HepG2 (cell line): ENCODE data around the gene SLC6A17. TPM values are rescaled to one million over a fixed set of nuclear protein-coding genes. Genes with fewer than 3 reads are reported as not detected.
A peak's percentile ranks its signal among the peaks of the same experiment; 100 is the strongest.

ENCODE experiments used
- AHR ChIP-seq: IDR thresholded peaks from 2 replicates; pipeline ENCODE4 v1.6.1; 2018; ENCODE audit warnings: missing genetic modification reagents, missing compliant biosample characterization
- EED ChIP-seq: sonication (generic); formaldehyde crosslinking; IDR thresholded peaks from 2 replicates; pipeline ENCODE4 v1.5.0; 2020; ENCODE audit warnings: mild to moderate bottlenecking, missing genetic modification reagents
- EP300 ChIP-seq, 3 experiments: sonication (generic) in 1 of 3; formaldehyde crosslinking in 1 of 3; IDR thresholded peaks; 2 replicates each; pipeline versions ENCODE4 v1.5.1 to v1.6.1; 2011 to 2020; ENCODE audit warnings: low read depth in 2 of 3, low read length in 2 of 3, borderline replicate concordance in 1 of 3, improper control_type of control experiment in 1 of 3, mild to moderate bottlenecking in 1 of 3, missing genetic modification reagents in 1 of 3, moderate library complexity in 1 of 3
- FLYWCH1 ChIP-seq: sonication (generic); formaldehyde crosslinking; IDR thresholded peaks from 2 replicates; pipeline ENCODE4 v1.8.1; 2023; ENCODE audit warnings: mild to moderate bottlenecking, missing genetic modification reagents
- KAT8 ChIP-seq: IDR thresholded peaks from 2 replicates; pipeline ENCODE4 v1.6.1; 2016; ENCODE audit warnings: missing genetic modification reagents, missing compliant biosample characterization
- KDM5B ChIP-seq: sonication (generic); formaldehyde crosslinking; IDR thresholded peaks from 2 replicates; pipeline ENCODE4 v1.4.0; 2020; ENCODE audit warnings: missing genetic modification reagents, mild to moderate bottlenecking, borderline replicate concordance
- MIER2 ChIP-seq: IDR thresholded peaks from 2 replicates; pipeline ENCODE4 v1.6.1; 2016; ENCODE audit warnings: missing biosample characterization, missing genetic modification reagents
- PAWR ChIP-seq: sonication (generic); formaldehyde crosslinking; IDR thresholded peaks from 2 replicates; pipeline ENCODE4 v1.4.0; 2020; ENCODE audit warnings: missing genetic modification reagents, mild to moderate bottlenecking, borderline replicate concordance
- PHF8 ChIP-seq: sonication (generic); formaldehyde crosslinking; IDR thresholded peaks from 2 replicates; pipeline ENCODE4 v1.5.0; 2020; ENCODE audit warnings: missing genetic modification reagents
- RBFOX2 ChIP-seq: fragments of 200-400 bp; formaldehyde crosslinking; IDR thresholded peaks from 2 replicates; pipeline ENCODE4 v1.6.1; 2017; ENCODE audit warnings: low read depth, mild to moderate bottlenecking, low read length
- REXO4 ChIP-seq: sonication (generic); formaldehyde crosslinking; IDR thresholded peaks from 2 replicates; pipeline ENCODE4 v1.8.0; 2022; ENCODE audit warnings: missing genetic modification reagents, mild to moderate bottlenecking, borderline replicate concordance
- SMC3 ChIP-seq: IDR thresholded peaks from 2 replicates; pipeline ENCODE4 v1.6.1; 2011; ENCODE audit warnings: low read length, improper control_type of control experiment
- TBX2 ChIP-seq: sonication (generic); formaldehyde crosslinking; IDR thresholded peaks from 2 replicates; pipeline ENCODE4 v1.5.0; 2020; ENCODE audit warnings: missing genetic modification reagents, mild to moderate bottlenecking, borderline replicate concordance
- ZBTB44 ChIP-seq: sonication (generic); formaldehyde crosslinking; IDR thresholded peaks from 2 replicates; pipeline ENCODE4 v1.4.0; 2020; ENCODE audit warnings: missing genetic modification reagents
- ZNF251 ChIP-seq: sonication (generic); formaldehyde crosslinking; IDR thresholded peaks from 2 replicates; pipeline ENCODE4 v1.9.0; 2021; ENCODE audit warnings: mild to moderate bottlenecking, missing genetic modification reagents
- ZNF253 ChIP-seq: sonication (generic); formaldehyde crosslinking; IDR thresholded peaks from 2 replicates; pipeline ENCODE4 v1.8.0; 2022; ENCODE audit warnings: mild to moderate bottlenecking, missing genetic modification reagents, borderline replicate concordance
- ZNF264 ChIP-seq: sonication (generic); formaldehyde crosslinking; IDR thresholded peaks from 2 replicates; pipeline ENCODE4 v1.4.0; 2020; ENCODE audit warnings: missing genetic modification reagents
- ZNF430 ChIP-seq: sonication (generic); formaldehyde crosslinking; IDR thresholded peaks from 2 replicates; pipeline ENCODE4 v1.9.0; 2021; ENCODE audit warnings: mild to moderate bottlenecking, missing genetic modification reagents
- ZNF687 ChIP-seq: sonication (generic); formaldehyde crosslinking; IDR thresholded peaks from 2 replicates; pipeline ENCODE4 v1.5.1; 2020; ENCODE audit warnings: mild to moderate bottlenecking, missing genetic modification reagents, moderate library complexity
- ZNF724P ChIP-seq: sonication (generic); formaldehyde crosslinking; IDR thresholded peaks from 2 replicates; pipeline ENCODE4 v1.8.0; 2022; ENCODE audit warnings: missing genetic modification reagents, borderline replicate concordance
- polyA plus RNA-seq, 8 experiments: library from polyadenylated mRNA; depleted of rRNA in 3 of 8; stranded (reverse) in 7 of 8; unstranded in 1 of 8; fragments of >200 nt; fragmentation: Illumina TruSeq in 4 of 8; extraction: Trizol in 4 of 8; gene quantifications; 2 replicates each; pipeline versions ENCODE4 v1.2.1 to v1.2.3, GENCODE V29; 2011 to 2016; ENCODE audit warnings: low read depth in 4 of 8, missing spikeins in 1 of 8, mixed read lengths in 1 of 8; ENCODE audit not compliant: insufficient read depth in 1 of 8
- total RNA-seq, 5 experiments: library from RNA; depleted of rRNA; stranded (reverse); fragments of >200 nt; fragmentation: Illumina TruSeq; extraction: Trizol; gene quantifications; 2 replicates each; pipeline ENCODE4 v1.2.3, GENCODE V29; 2016; ENCODE audit warnings: low read depth in 1 of 5
- TF ChIP-seq, protein P1 (sequence below): sonication (generic); formaldehyde crosslinking; IDR thresholded peaks from 2 replicates; pipeline ENCODE4 v1.5.0; 2020; ENCODE audit warnings: missing genetic modification reagents

The SLC6A17 gene
- total and polyA plus RNA-seq, 2 of the 13 experiments (the other 11 are each of a cell fraction or from before 2014, with no cell fraction given) = not detected

DNA sequence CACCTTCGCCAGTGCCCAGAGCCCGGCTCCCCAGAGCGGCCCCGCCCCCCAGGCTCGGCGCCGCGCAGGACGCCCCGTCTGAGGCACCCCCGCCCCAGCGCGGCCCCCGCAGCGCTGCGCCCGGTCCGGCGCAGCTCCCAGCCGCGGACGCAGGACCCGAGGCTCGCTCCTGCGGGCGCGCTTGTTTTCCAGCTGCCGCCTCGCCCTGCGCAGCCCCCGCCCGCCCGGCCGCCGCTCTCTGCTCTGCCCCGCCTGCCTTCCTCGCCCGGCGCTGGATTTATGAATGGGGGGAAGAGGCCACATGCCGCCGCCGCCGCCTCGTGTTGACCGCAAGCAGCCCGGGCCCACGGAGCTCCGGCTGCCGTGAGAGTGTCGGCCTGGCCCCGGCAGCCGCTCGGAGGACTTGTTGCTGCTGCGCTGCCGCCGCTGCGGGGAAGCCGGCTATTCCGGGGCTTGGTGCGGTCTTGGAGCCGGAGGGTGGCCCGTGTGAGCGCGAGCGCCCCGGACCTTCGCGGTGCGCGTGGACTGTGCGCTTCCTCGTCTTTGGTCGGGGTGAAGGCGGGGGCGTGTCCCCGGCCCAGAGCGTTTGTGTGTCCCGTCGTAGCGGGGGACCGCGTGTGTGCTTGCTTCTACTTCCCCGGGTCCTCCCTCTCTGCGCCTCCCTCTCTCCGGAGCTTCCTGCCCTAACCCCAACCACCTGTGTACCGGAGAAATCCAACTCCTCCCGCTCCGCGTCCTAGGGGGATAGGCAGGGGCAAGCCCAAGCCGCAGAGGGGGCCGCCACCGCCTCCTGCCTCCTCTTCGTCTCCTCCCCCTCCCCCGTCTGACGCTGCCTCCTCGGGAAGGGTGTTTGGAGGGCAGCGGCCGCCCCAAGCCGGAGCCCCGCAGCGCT, 60.6 kb downstream of the SLC6A17 start (continued):
- TF ChIP-seq ZBTB44 (CRISPR knock-in tag) (no peak), MIER2 (CRISPR knock-in tag) (no peak), PHF8 (CRISPR knock-in tag) (peak; percentile 10; the same call in 1 of the 2 replicates), KAT8 (CRISPR knock-in tag) (no peak), ZNF724P (CRISPR knock-in tag) (0 out of 2 replicates have a peak, but pooled peaks have one; percentile 29), KDM5B (CRISPR knock-in tag) (peak; percentile 38; the same call in 1 of the 2 replicates), SMC3 (no peak), ZNF253 (CRISPR knock-in tag) (0 out of 2 replicates have a peak, but pooled peaks have one; percentile 58), RBFOX2 (0 out of 2 replicates have a peak, but pooled peaks have one; percentile 8), PAWR (no peak), ZNF264 (CRISPR knock-in tag) (no peak), ZNF687 (CRISPR knock-in tag) (peak; percentile 83), EED (CRISPR knock-in tag) (peak; percentile 67; the same call in 1 of the 2 replicates), ZNF251 (CRISPR knock-in tag) (no peak), EP300 (IDR thresholded peaks at IDR 0.05; ENCODE audit: low read depth in 2 of 2, low read length in 2 of 2) (no peak), EP300 (CRISPR knock-in tag; IDR thresholded peaks at IDR 0.05; ENCODE audit: borderline replicate concordance) (no peak), AHR (peak; percentile 19; the same call in 1 of the 2 replicates), FLYWCH1 (CRISPR knock-in tag) (no peak), ZNF430 (0 out of 2 replicates have a peak, but pooled peaks have one; percentile 34), REXO4 (CRISPR knock-in tag) (0 out of 2 replicates have a peak, but pooled peaks have one; percentile 34), TBX2 (CRISPR knock-in tag) (peak; percentile 58; the same call in 1 of the 2 replicates)
- TF ChIP-seq, protein P1, sequence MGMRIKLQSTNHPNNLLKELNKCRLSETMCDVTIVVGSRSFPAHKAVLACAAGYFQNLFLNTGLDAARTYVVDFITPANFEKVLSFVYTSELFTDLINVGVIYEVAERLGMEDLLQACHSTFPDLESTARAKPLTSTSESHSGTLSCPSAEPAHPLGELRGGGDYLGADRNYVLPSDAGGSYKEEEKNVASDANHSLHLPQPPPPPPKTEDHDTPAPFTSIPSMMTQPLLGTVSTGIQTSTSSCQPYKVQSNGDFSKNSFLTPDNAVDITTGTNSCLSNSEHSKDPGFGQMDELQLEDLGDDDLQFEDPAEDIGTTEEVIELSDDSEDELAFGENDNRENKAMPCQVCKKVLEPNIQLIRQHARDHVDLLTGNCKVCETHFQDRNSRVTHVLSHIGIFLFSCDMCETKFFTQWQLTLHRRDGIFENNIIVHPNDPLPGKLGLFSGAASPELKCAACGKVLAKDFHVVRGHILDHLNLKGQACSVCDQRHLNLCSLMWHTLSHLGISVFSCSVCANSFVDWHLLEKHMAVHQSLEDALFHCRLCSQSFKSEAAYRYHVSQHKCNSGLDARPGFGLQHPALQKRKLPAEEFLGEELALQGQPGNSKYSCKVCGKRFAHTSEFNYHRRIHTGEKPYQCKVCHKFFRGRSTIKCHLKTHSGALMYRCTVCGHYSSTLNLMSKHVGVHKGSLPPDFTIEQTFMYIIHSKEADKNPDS (CRISPR knock-in tag) = no peak
